Loucy (cell line): ENCODE results near the gene P4HB.
A peak's percentile ranks its signal among the peaks of the same experiment; 100 is the strongest.

Experiments
- H2AFZ ChIP-seq: fragments of 200-600 bp; sonication (generic); 2 replicates; pipeline ENCODE4 v1.6.0; 2016; ENCODE audit warnings: antibody characterized with exemption, mild to moderate bottlenecking, low read length, moderate library complexity
- H3F3A ChIP-seq: fragments of 200-600 bp; 2 replicates; pipeline ENCODE4 v1.6.0; 2016; ENCODE audit warnings: antibody characterized with exemption, low read depth, mild to moderate bottlenecking
- H3K27me3 ChIP-seq: fragments of 200-600 bp; sonication (generic); 2 replicates; pipeline ENCODE4 v1.6.1; 2014; ENCODE audit warnings: low read length, mild to moderate bottlenecking; ENCODE audit not compliant: insufficient read depth, poor library complexity, severe bottlenecking
- H3K36me3 ChIP-seq: fragments of 200-600 bp; sonication (generic); 2 replicates; pipeline ENCODE4 v1.6.1; 2016; ENCODE audit warnings: low read length; ENCODE audit not compliant: insufficient read depth
- H3K4me1 ChIP-seq: fragments of 200-600 bp; sonication (generic); 2 replicates; pipeline ENCODE4 v1.5.1; 2014; ENCODE audit warnings: low read length, mild to moderate bottlenecking; ENCODE audit not compliant: insufficient read depth, poor library complexity, severe bottlenecking
- H3K4me2 ChIP-seq: fragments of 200-600 bp; sonication (generic); 2 replicates; pipeline ENCODE4 v1.6.0; 2014; ENCODE audit warnings: antibody characterized with exemption, low read length, low read depth, mild to moderate bottlenecking; ENCODE audit not compliant: poor library complexity, severe bottlenecking
- H3K4me3 ChIP-seq: fragments of 200-600 bp; sonication (generic); 2 replicates; pipeline ENCODE4 v1.5.1; 2014; ENCODE audit warnings: low read length, mild to moderate bottlenecking, mixed read lengths; ENCODE audit not compliant: poor library complexity, severe bottlenecking
- H3K79me2 ChIP-seq: fragments of 200-600 bp; sonication (generic); 2 replicates; pipeline ENCODE4 v1.6.1; 2014; ENCODE audit warnings: low read length; ENCODE audit not compliant: insufficient read depth
- H3K9ac ChIP-seq: fragments of 200-600 bp; sonication (generic); 2 replicates; pipeline ENCODE4 v1.6.0; 2014; ENCODE audit warnings: mild to moderate bottlenecking, low read depth, low read length, moderate library complexity; ENCODE audit not compliant: poor library complexity, severe bottlenecking
- H3K9me2 ChIP-seq: fragments of 200-600 bp; sonication (generic); replicated peaks from 2 replicates; pipeline ENCODE4 v1.6.1; 2016; ENCODE audit warnings: low read depth, low read length, mixed read lengths
- H3K9me3 ChIP-seq: fragments of 200-600 bp; sonication (generic); 2 replicates; pipeline ENCODE4 v1.6.1; 2014; ENCODE audit warnings: mild to moderate bottlenecking, antibody characterized with exemption, low read length, low read depth; ENCODE audit not compliant: insufficient read depth
- H4K20me1 ChIP-seq: fragments of 200-600 bp; sonication (generic); 2 replicates; pipeline ENCODE4 v1.6.0; 2014; ENCODE audit warnings: antibody characterized with exemption, low read length, mild to moderate bottlenecking; ENCODE audit not compliant: insufficient read depth, poor library complexity, severe bottlenecking
- CTCF ChIP-seq: fragments of 200-600 bp; sonication (generic); conservative IDR thresholded peaks from 2 replicates; pipeline ENCODE4 v1.5.1; 2014; ENCODE audit warnings: mild to moderate bottlenecking, antibody characterized with exemption, low read length
- EZH2phosphoT487 ChIP-seq: fragments of 200-600 bp; IDR thresholded peaks from 2 replicates; pipeline ENCODE4 v1.6.1; 2018; ENCODE audit warnings: antibody characterized with exemption, mild to moderate bottlenecking, moderate library complexity, borderline replicate concordance

P4HB gene

GRCh38 chr17:81895400-81895799 is 35.1 kb upstream of the P4HB start:
- Histone ChIP-seq H3K79me2 (peaks cover 38% of the 10 kb centered on the region), H3K9ac (no peak overlapping the region), H3F3A (peaks cover 6% of the 10 kb centered on the region), H3K9me2 (no peaks in the 10 kb centered on the region), H2AFZ (no peak overlapping the region), H3K4me3 (no peak overlapping the region), H3K9me3 (no peaks in the 10 kb centered on the region), H3K36me3 (no peaks in the 10 kb centered on the region), H3K4me1 (peaks cover 5% of the 10 kb centered on the region), H3K4me2 (no peak overlapping the region), H3K27me3 (peaks cover 7% of the 10 kb centered on the region), H4K20me1 (peaks cover 7% of the 10 kb centered on the region)
- TF ChIP-seq EZH2phosphoT487 (no peak), CTCF (no peak)

GRCh38 chr17:81891303-81891552 is 30.9 kb upstream of the P4HB start:
- H3K4me2 ChIP-seq, result no peak overlapping the region
- H3K9ac ChIP-seq, result peak overlapping the region; percentile 100
- peaks cover 80% of the 10 kb centered on the region for H3K79me2 ChIP-seq
- H2AFZ ChIP-seq, result no peak overlapping the region
- H3K9me3 ChIP-seq, result no peaks in the 10 kb centered on the region
- H3K9me2 ChIP-seq, result no peaks in the 10 kb centered on the region
- H3K4me1 ChIP-seq, result peaks cover 25% of the 10 kb centered on the region
- peak overlapping the region; percentile 100 for H3K4me3 ChIP-seq
- peaks cover 36% of the 10 kb centered on the region for H3K36me3 ChIP-seq
- TF ChIP-seq CTCF (no peak), EZH2phosphoT487 (no peak)
- H4K20me1 ChIP-seq, result peaks cover 44% of the 10 kb centered on the region
- H3K27me3 ChIP-seq, result peaks cover 8% of the 10 kb centered on the region
- H3F3A ChIP-seq, result peaks cover 6% of the 10 kb centered on the region

DNA sequence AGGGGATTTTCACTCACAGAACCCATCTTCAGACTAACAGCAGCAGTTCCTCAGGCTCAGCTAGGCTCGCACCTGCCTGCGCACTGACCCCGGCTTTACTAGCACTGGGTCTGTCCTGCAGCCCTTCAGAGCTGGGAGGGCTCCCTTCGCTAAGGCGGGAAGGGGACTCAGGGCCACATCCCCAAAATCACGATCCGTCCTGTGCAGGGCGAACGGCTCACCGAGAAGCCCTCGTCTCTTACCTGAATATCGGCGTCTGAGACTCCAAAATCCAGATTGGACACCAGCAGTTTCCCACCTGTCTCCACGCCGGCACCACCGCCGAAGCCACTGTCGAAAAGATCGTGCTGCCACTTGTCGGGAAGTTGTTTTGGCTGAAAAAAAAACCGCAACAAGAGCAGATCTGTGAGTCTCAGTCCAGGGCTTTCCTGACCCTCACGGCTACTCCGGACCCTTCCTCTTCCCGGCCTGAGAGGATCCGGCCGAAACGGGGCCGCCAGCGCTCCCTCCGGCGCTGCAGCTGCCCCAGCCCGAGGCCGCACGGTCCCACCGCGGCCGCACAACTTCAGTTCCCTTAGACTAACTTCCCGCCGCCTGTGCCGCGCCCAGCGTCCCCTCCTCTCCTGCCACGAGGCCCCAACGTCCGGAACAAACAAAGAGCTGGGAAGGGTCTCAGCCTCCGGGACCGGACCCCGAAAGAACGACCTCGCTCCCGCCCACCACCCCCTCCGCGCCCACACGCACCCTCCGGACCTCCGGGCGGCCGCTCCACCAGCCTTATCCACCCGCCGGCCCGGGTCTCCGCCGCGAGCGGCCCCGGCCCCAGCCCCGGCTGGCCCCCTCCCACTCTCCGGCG is 30.3 kb upstream of the P4HB start:
- TF ChIP-seq EZH2phosphoT487, result no peak
- TF ChIP-seq CTCF, result no peak
- Histone ChIP-seq H3K79me2 (peaks cover 85% of the 10 kb centered on the region), H2AFZ (no peak overlapping the region), H3K9ac (peak overlapping the region; percentile 100), H3K4me2 (peak overlapping the region; percentile 92), H3K9me2 (no peaks in the 10 kb centered on the region), H4K20me1 (peaks cover 50% of the 10 kb centered on the region), H3K9me3 (no peaks in the 10 kb centered on the region), H3F3A (peaks cover 6% of the 10 kb centered on the region), H3K4me3 (peak overlapping the region; percentile 100), H3K4me1 (peaks cover 25% of the 10 kb centered on the region), H3K36me3 (peaks cover 41% of the 10 kb centered on the region), H3K27me3 (peaks cover 8% of the 10 kb centered on the region)
